HG03342 (cell line): ENCODE measurements around the gene CDK4.
"Not testable (repeated sequence)": the region's sequence is repeated elsewhere in the genome, so short reads cannot be mapped to it uniquely, and the experiment has no call there.

ENCODE experiments used
- ATAC-seq: cut with Tn5 transposase; IDR thresholded peaks from one replicate; pipeline ENCODE4 v1.9.1; 2021; ENCODE audit warnings: mild to moderate bottlenecking, moderate library complexity; ENCODE audit not compliant: unreplicated experiment

The CDK4 gene

GRCh38 chr12:57726884-57727757, 25.0 kb downstream of the CDK4 start:
- no peak for ATAC-seq

- ATAC-seq, result no peak
Observed at GRCh38 chr12:57726151-57726883, 25.8 kb downstream of the CDK4 start.

- no peak for ATAC-seq
Observed at GRCh38 chr12:57725851-57726150, 26.3 kb downstream of the CDK4 start.

- ATAC-seq, result no peak
Observed at GRCh38 chr12:57724936-57725740, 27.0 kb downstream of the CDK4 start.

GRCh38 chr12:57724003-57724935, 27.8 kb downstream of the CDK4 start:
- ATAC-seq, result no peak

- no peak for ATAC-seq
Observed at GRCh38 chr12:57723630-57723962, 28.5 kb downstream of the CDK4 start.

- ATAC-seq, result no peak
Observed at GRCh38 chr12:57722716-57723629, 29.1 kb downstream of the CDK4 start.

- ATAC-seq, result not testable (repeated sequence)
Observed at GRCh38 chr12:57721846-57722608, 30.1 kb downstream of the CDK4 start.

- no peak for ATAC-seq
Observed at GRCh38 chr12:57720606-57721595, 31.2 kb downstream of the CDK4 start.

GRCh38 chr12:57719777-57720605, 32.1 kb downstream of the CDK4 start:
- ATAC-seq, result no peak

GRCh38 chr12:57718641-57719528, 33.2 kb downstream of the CDK4 start:
- no peak for ATAC-seq

GRCh38 chr12:57717846-57718640, 34.1 kb downstream of the CDK4 start:
- no peak for ATAC-seq

GRCh38 chr12:57717131-57717530, 35.0 kb downstream of the CDK4 start:
- no peak for ATAC-seq

- ATAC-seq, result no peak
Observed at GRCh38 chr12:57716305-57716704, 35.8 kb downstream of the CDK4 start.

- ATAC-seq, result no peak
Observed at GRCh38 chr12:57715786-57716185, 36.3 kb downstream of the CDK4 start.
